IPS-18a (cell line): ENCODE results near the gene ODF2L.

Experiments used
- H3K27ac ChIP-seq: one replicate; pipeline ENCODE4 v1.5.1; 2013; ENCODE audit warnings: low read length
- H3K27me3 ChIP-seq: one replicate; pipeline ENCODE4 v1.6.1; 2013; ENCODE audit warnings: mild to moderate bottlenecking, low read length; ENCODE audit not compliant: control insufficient read depth, insufficient read depth
- H3K36me3 ChIP-seq: one replicate; pipeline ENCODE4 v1.6.1; 2013; ENCODE audit warnings: low read depth, low read length; ENCODE audit not compliant: control insufficient read depth
- H3K4me1 ChIP-seq: one replicate; pipeline ENCODE4 v1.6.1; 2013; ENCODE audit warnings: low read depth, low read length; ENCODE audit not compliant: control insufficient read depth
- H3K4me3 ChIP-seq: one replicate; pipeline ENCODE4 v1.5.1; 2013; ENCODE audit warnings: low read length
- H3K9ac ChIP-seq: one replicate; pipeline ENCODE4 v1.6.1; 2013; ENCODE audit warnings: mild to moderate bottlenecking, low read length, moderate library complexity
- H3K9me3 ChIP-seq: one replicate; pipeline ENCODE4 v1.6.1; 2013; ENCODE audit warnings: low read depth, low read length; ENCODE audit not compliant: control insufficient read depth

Gene ODF2L, protein sequence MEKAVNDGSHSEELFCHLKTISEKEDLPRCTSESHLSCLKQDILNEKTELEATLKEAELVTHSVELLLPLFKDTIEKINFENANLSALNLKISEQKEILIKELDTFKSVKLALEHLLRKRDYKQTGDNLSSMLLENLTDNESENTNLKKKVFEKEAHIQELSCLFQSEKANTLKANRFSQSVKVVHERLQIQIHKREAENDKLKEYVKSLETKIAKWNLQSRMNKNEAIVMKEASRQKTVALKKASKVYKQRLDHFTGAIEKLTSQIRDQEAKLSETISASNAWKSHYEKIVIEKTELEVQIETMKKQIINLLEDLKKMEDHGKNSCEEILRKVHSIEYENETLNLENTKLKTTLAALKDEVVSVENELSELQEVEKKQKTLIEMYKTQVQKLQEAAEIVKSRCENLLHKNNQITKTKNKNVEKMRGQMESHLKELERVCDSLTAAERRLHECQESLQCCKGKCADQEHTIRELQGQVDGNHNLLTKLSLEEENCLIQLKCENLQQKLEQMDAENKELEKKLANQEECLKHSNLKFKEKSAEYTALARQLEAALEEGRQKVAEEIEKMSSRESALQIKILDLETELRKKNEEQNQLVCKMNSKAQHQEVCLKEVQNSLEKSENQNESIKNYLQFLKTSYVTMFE

DNA sequence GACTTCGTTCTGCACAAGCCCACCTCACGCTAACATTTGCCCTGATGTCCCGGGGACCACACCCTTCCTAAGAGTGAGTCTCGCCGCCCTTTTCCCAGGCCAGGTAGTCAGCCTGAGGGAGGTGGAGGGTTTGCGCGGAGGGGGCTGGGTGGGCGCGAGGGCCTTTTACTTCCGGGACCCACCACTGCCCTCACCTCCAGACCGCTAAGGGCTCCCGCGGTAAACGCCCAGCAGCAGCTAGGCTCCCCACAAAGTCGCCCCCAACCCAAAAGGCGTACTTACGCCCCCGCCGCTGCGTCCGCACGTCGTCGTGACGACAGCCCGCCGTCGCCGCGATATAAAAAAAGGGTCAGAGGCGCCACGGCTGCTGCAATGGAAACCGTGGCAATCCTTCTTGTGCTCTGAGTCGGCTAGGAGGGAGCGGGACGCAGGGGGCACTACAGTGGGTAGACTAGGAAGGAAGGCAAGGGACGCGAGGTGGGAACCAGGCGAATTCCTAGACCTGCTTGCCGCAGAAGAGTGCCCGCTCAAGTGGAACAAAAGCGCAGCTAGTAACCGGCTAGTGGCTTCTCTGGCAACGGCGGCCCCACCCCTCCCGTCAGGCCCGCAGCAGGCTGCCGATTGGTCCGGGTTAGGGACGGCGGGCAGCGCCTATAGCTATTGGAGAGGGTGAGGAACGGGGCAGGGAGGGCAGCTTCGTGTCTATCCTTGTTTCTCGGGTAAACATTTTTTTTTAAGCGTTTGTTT is at the start of gene ODF2L:
TSS of gene ODF2L (minus strand) at position 573 of the 747 bp plus-strand sequence. CDS start 9,296 bp downstream, outside the sequence.
- H3K27me3 ChIP-seq: no peaks in the 10 kb centered on the region
- no peaks in the 10 kb centered on the region for H3K9me3 ChIP-seq
- H3K4me3 ChIP-seq: peak within 1 kb of the TSS; percentile 84
- H3K9ac ChIP-seq: peak within 1 kb of the TSS; percentile 68
- H3K4me1 ChIP-seq: peaks cover 8% of the 10 kb centered on the region
- H3K27ac ChIP-seq: peak within 1 kb of the TSS; percentile 62
- no peaks in the 10 kb centered on the region for H3K36me3 ChIP-seq

DNA sequence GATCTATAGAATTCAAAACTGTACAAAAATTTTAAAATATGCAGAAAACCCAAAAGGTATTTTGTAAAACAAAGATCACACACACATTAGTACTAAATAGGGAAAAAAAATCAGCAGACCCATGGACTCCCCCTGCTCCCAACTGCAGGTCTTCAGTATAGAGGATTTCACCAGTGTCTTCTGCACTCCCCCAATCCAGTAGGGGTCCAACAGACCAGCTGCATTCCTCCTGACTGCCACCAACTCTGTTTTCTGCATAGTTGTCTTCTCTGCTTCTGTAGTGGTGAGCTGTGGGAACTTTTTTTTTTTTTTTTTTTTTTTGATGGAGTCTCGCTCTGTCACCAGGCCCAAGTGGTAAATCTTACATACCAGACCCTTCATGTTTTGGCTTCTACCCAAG is 49.8 kb upstream of the ODF2L start:
- Histone ChIP-seq H3K27me3 (no peaks in the 10 kb centered on the region), H3K4me3 (no peak overlapping the region), H3K9ac (no peak overlapping the region), H3K4me1 (no peaks in the 10 kb centered on the region), H3K9me3 (no peaks in the 10 kb centered on the region), H3K27ac (no peak overlapping the region), H3K36me3 (no peaks in the 10 kb centered on the region)

DNA sequence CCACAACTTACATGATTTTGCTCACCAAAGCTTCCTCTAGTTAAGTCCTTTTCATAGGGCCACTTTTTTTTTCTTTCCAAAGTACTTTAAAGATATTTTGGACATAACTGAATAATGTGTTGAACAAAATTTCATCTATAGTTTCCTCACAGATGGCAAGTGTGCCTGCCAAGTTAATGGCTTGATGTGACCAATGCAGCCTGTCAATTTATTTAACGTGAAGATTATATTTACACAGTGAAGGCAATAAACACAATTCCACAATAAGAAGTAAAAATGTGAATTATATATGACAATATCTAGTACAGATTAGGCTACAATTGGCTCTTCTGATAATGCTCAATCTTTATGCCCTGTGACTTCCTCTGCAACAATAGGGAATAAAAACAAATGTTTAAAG is 45.9 kb upstream of the ODF2L start:
- Histone ChIP-seq H3K27me3 (no peaks in the 10 kb centered on the region), H3K4me3 (no peak overlapping the region), H3K27ac (no peak overlapping the region), H3K4me1 (no peaks in the 10 kb centered on the region), H3K9ac (no peak overlapping the region), H3K36me3 (no peaks in the 10 kb centered on the region), H3K9me3 (no peaks in the 10 kb centered on the region)

DNA sequence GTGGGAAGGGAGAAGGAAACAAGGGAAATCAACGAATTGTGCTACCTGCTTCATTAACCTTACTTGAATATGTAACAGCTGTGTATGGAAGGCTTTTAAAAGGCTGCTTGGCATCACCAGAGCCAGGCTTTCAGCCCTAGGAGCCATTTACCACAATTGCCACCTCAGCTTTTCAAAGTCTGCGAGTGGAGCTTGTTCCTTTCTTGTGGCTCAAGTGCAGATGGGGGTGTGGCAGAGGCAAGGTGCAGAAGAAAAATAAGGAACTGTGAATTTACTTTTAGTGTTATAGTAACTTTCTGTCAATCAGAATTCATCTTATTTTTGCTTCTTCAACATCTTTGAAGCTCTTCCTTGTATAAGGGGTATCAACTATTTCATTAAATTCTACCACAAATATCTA is 45.5 kb upstream of the ODF2L start:
- Histone ChIP-seq H3K9me3 (no peaks in the 10 kb centered on the region), H3K27ac (no peak overlapping the region), H3K9ac (no peak overlapping the region), H3K27me3 (no peaks in the 10 kb centered on the region), H3K36me3 (no peaks in the 10 kb centered on the region), H3K4me1 (no peaks in the 10 kb centered on the region), H3K4me3 (no peak overlapping the region)

DNA sequence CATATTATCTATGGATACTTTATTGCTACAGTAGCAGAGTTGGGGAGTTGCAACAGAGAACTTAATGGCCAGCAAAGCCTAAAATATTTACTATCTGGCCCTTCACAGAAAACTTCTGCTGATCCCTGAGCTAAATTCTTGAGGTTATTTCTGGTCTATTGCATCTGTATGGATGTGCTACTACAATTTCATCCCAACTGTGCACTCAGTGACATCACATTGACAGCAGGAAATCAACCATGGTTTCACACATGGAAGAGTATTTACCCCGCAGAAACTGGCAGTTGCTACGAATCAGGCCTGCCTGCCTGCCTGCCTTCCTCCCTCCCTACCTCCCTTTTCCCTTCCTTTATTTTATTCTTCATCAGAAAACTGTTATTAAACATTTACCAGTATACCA is 39.9 kb upstream of the ODF2L start:
- no peak overlapping the region for H3K27ac ChIP-seq
- no peaks in the 10 kb centered on the region for H3K4me1 ChIP-seq
- no peaks in the 10 kb centered on the region for H3K9me3 ChIP-seq
- no peak overlapping the region for H3K4me3 ChIP-seq
- no peaks in the 10 kb centered on the region for H3K27me3 ChIP-seq
- no peak overlapping the region for H3K9ac ChIP-seq
- no peaks in the 10 kb centered on the region for H3K36me3 ChIP-seq

DNA sequence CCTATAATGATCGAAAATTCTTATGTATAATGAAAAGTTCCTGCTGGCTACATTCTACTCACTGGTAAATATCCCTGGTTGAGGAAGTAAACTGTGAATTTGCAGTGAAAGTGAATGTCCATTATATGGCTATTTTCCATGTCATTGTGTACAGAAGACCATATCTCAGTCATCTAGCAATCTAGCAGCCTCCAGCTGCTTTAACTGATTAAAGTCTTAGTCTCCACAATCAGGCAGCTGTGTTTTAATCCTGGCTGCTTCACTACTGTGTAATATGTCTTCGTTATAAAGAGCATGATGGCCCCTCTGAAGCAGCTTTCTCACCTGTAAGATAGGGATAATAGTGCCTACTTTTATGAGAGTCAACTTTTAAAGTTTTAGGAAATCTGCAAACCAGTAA is 39.2 kb upstream of the ODF2L start:
- Histone ChIP-seq H3K4me1 (no peaks in the 10 kb centered on the region), H3K9ac (no peak overlapping the region), H3K27ac (no peak overlapping the region), H3K27me3 (no peaks in the 10 kb centered on the region), H3K4me3 (no peak overlapping the region), H3K9me3 (no peaks in the 10 kb centered on the region), H3K36me3 (no peaks in the 10 kb centered on the region)

DNA sequence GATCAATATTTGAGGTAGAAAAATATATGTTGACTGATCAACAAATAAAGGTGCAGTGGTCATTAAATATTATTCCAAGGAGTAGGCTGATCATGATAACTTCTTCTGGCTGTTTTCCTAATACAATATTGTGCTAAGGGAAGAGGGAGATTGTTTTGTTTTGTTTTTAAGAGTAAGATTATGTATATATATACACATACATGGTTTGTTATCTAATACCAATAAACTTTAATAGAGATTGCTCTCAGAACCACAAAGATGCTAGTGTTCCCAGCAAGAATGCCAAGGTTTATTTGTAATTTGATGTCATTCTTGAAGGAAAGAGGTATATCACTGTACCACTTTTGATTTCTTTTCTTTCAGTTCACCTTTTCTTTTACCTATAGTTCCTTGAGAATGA is 37.9 kb upstream of the ODF2L start:
- no peaks in the 10 kb centered on the region for H3K36me3 ChIP-seq
- H3K4me1 ChIP-seq: no peaks in the 10 kb centered on the region
- H3K27me3 ChIP-seq: no peaks in the 10 kb centered on the region
- no peak overlapping the region for H3K9ac ChIP-seq
- no peaks in the 10 kb centered on the region for H3K9me3 ChIP-seq
- H3K4me3 ChIP-seq: no peak overlapping the region
- no peak overlapping the region for H3K27ac ChIP-seq

DNA sequence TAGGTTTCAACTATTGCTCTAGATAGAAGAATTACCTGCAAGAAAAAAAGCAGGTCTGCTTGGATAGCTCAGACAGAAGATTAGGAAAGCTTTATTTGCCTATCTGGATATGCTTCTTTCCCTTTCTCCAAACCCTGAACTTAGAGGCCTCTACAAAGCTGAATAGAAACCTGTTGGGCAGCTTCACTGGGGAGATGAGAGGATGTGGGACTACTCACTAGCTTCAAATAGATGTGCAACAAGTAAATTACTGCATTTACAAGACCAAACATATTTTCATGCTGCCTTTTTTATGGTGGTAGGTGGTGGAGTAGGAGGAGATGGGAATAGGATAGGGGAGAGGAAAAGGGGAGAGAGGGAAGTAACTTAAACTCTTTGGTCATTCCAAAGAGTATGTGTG is 34.3 kb upstream of the ODF2L start:
- Histone ChIP-seq H3K36me3 (no peaks in the 10 kb centered on the region), H3K27me3 (no peaks in the 10 kb centered on the region), H3K27ac (no peak overlapping the region), H3K9ac (no peak overlapping the region), H3K4me3 (no peak overlapping the region), H3K9me3 (no peaks in the 10 kb centered on the region), H3K4me1 (no peaks in the 10 kb centered on the region)

DNA sequence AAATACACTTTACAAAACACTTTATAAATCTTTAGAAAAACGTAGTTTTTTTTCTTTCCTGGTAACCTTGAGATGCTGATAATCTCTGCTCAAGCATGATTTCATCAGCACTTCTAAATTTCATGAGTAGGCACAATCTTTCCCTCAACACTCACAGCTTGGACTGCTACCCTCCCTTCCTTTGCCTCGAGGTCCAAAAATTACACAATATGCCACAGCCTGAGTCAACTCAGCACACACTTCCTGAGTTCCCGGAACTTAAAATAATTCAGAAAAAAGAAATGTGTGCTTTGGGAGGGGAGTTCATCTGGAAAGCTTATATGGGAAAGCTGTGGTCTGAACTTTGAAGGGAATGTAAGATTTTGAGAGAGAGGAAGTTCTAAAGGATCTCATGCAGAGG is 33.7 kb upstream of the ODF2L start:
- no peak overlapping the region for H3K27ac ChIP-seq
- no peaks in the 10 kb centered on the region for H3K36me3 ChIP-seq
- no peaks in the 10 kb centered on the region for H3K4me1 ChIP-seq
- H3K9ac ChIP-seq: no peak overlapping the region
- H3K9me3 ChIP-seq: no peaks in the 10 kb centered on the region
- no peaks in the 10 kb centered on the region for H3K27me3 ChIP-seq
- H3K4me3 ChIP-seq: no peak overlapping the region

DNA sequence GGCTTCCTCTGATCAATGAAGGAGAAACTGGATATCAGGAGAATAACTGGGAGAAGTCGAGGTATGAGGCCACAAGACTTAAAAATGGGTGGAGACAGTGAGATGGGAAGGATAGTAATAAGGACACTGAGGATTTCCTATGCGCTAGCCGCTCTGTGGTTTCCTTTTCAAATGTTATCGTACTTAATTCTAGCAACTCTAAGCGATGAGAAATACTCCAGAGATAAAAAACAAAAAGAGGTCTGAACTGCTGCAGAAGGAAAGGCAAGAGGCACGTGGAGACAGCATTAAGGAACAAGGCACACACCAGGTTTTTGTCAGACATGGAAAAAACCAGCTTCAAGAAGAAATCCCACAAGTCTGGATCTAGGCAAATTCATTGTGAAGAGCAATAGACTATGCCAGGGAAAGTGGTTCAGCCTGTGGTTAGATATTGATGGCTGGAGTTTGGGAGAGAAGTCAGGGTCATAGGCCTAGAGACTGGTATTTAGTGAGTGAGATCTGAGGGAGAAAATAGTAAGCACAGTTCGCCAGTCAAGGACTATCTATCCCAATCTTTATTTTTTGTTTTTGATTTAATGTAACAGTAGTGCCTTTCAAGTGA is 33.1 kb upstream of the ODF2L start:
- Histone ChIP-seq H3K27me3 (no peaks in the 10 kb centered on the region), H3K4me3 (no peak overlapping the region), H3K27ac (no peak overlapping the region), H3K36me3 (no peaks in the 10 kb centered on the region), H3K9ac (no peak overlapping the region), H3K4me1 (no peaks in the 10 kb centered on the region), H3K9me3 (no peaks in the 10 kb centered on the region)

DNA sequence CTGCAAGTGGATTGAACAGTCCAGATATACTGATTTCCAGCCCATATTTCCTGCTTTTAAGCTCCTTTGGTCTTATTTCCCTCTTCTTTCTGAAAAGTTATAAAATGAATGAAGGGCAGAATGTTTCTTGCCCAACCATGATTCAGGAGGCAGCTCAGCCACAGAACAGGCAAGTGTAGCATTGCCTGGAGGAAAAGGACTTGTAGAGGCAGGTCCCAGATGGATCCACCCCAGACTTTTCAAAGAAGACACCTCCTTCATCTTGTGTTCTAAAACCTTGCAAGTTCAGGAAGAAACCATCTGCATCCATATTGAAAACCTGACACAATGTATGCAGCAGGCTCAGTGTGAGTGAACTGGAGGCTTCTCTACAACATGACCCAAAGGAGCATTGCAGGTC is 27.8 kb upstream of the ODF2L start, which contains the start of gene CLCA2:
TSS of gene CLCA2 (plus strand) at position 299 of the 400 bp plus-strand sequence. CDS start at position 376, 77 bp downstream.
- no peaks in the 10 kb centered on the region for H3K36me3 ChIP-seq
- H3K4me1 ChIP-seq: no peaks in the 10 kb centered on the region
- no peak within 1 kb of the TSS for H3K27ac ChIP-seq

More for the DNA sequence above, 27.8 kb upstream of the ODF2L start, which contains the start of gene CLCA2:
- no peak within 1 kb of the TSS for H3K4me3 ChIP-seq
- H3K9me3 ChIP-seq: no peaks in the 10 kb centered on the region
- H3K9ac ChIP-seq: no peak within 1 kb of the TSS
- H3K27me3 ChIP-seq: no peaks in the 10 kb centered on the region
